K562 (cell line): ENCODE measurements around the gene BLTP2. TPM values are rescaled to one million over a fixed set of nuclear protein-coding genes. Genes with fewer than 3 reads are reported as not detected.

ENCODE experiments used
- ATAC-seq: fragments of 200-7000 bp; cut with Tn5 transposase; 3 replicates; pipeline ENCODE4 v1.9.1; 2020; ENCODE audit warnings: moderate library complexity
- BruUV-seq: library from RNA; stranded (reverse); fragments of 400-500 nt; replicated peaks from 2 replicates; lab custom pipeline; 2021; lab: Mats Ljungman, UMichigan
- CTCF ChIA-PET: fragments of 300-600 bp; formaldehyde crosslinking; extraction: SDS; loops from one replicate; lab custom pipeline; 2021; ENCODE audit warnings: low intra/inter-chr PET ratio; lab: Yijun Ruan, JAX
- POLR2A ChIA-PET: fragments of 300-600, 350-650 bp; sonication (Branson Sonifier 250); formaldehyde crosslinking; extraction: SDS; loops from one replicate; lab custom pipeline; 2021; ENCODE audit warnings: antibody characterized with exemption, inconsistent platforms; lab: Yijun Ruan, JAX
- DNase-seq, 4 experiments: peaks; one replicate each; pipeline versions ENCODE4 v3.0.0 to v3.0.0-alpha.2; 2011 to 2018; ENCODE audit warnings: low spot score in 3 of 4, mixed read lengths in 3 of 4; ENCODE audit errors: extremely low read depth in 1 of 4
- FAIRE-seq: peaks from 2 replicates; lab custom pipeline; 2011; peaks lifted over from hg19 to GRCh38; lab: Jason Lieb, UNC
- H2AFZ ChIP-seq: 2 replicates; pipeline ENCODE4 v1.6.0; 2011; ENCODE audit warnings: low read depth, low read length, control low read depth, inconsistent platforms
- H3K27ac ChIP-seq: fragments of 200-600 bp; 3 replicates; pipeline ENCODE4 v1.8.0; 2011; ENCODE audit warnings: low read depth, mild to moderate bottlenecking, control low read depth, inconsistent platforms, low read length, moderate library complexity, mixed read lengths; ENCODE audit errors: extremely low read depth
- H3K27me3 ChIP-seq, 2 experiments: fragments of 300-600 bp in 1 of 2; 2 replicates in 1 of 2; 3 replicates in 1 of 2; pipeline versions ENCODE4 v1.6.0 to v1.8.0; 2011; ENCODE audit warnings: inconsistent platforms in 2 of 2, low read length in 2 of 2, mild to moderate bottlenecking in 1 of 2, mixed read lengths in 1 of 2, moderate library complexity in 1 of 2; ENCODE audit not compliant: control insufficient read depth in 2 of 2, insufficient read depth in 2 of 2
- H3K36me3 ChIP-seq: fragments of 300-600 bp; 3 replicates; pipeline ENCODE4 v1.8.0; 2011; ENCODE audit warnings: mild to moderate bottlenecking, low read length, inconsistent platforms; ENCODE audit not compliant: control insufficient read depth, insufficient read depth
- H3K4me1 ChIP-seq, 2 experiments: fragments of 200-600 bp in 1 of 2; replicated peaks in 1 of 2; 2 replicates in 1 of 2; 3 replicates in 1 of 2; pipeline versions ENCODE4 v1.5.1 to v1.8.0; 2011; ENCODE audit warnings: inconsistent platforms in 2 of 2, low read length in 2 of 2, mild to moderate bottlenecking in 1 of 2, mixed read lengths in 1 of 2, moderate library complexity in 1 of 2; ENCODE audit not compliant: control insufficient read depth in 2 of 2, insufficient read depth in 2 of 2
- H3K4me2 ChIP-seq: 2 replicates; pipeline ENCODE4 v1.6.1; 2011; ENCODE audit warnings: low read length, control low read depth, inconsistent platforms, mixed read lengths; ENCODE audit not compliant: insufficient read depth
- H3K4me3 ChIP-seq: fragments of 200-600 bp; sonication (generic), shearing (Covaris generic); 2 replicates; pipeline ENCODE4 v1.5.1; 2016; ENCODE audit warnings: control low read depth, inconsistent platforms
- H3K79me2 ChIP-seq: fragments of 200-600 bp; 3 replicates; pipeline ENCODE4 v1.8.0; 2011; ENCODE audit warnings: low read length, inconsistent platforms; ENCODE audit not compliant: control insufficient read depth, insufficient read depth
- H3K9ac ChIP-seq, 2 experiments: 2 replicates each; pipeline versions ENCODE4 v1.6.0 to v1.6.1; 2011; ENCODE audit warnings: low read depth in 2 of 2, low read length in 2 of 2, control low read depth in 1 of 2, inconsistent platforms in 1 of 2, mild to moderate bottlenecking in 1 of 2, mixed read lengths in 1 of 2; ENCODE audit not compliant: insufficient read depth in 1 of 2
- H3K9me1 ChIP-seq: one replicate; pipeline ENCODE4 v1.6.0; 2011; ENCODE audit warnings: inconsistent platforms, mild to moderate bottlenecking, low read length, moderate library complexity; ENCODE audit not compliant: control insufficient read depth, insufficient read depth
- H3K9me3 ChIP-seq: replicated peaks from 2 replicates; pipeline ENCODE4 v1.5.1; 2011; ENCODE audit warnings: low read depth, low read length, inconsistent platforms; ENCODE audit not compliant: control insufficient read depth, insufficient read depth
- H4K20me1 ChIP-seq: replicated peaks from 2 replicates; pipeline ENCODE4 v1.6.1; 2011; ENCODE audit warnings: low read length, inconsistent platforms, mixed read lengths; ENCODE audit not compliant: control insufficient read depth, insufficient read depth
- CHD4 ChIP-seq: fragments of 200-600 bp; sonication (generic); IDR thresholded peaks from 3 replicates; pipeline ENCODE4 v1.6.1; 2012; ENCODE audit warnings: low read depth, mild to moderate bottlenecking, mixed read lengths, low read length, inconsistent platforms; ENCODE audit not compliant: insufficient read depth, insufficient replicate concordance, poor library complexity, severe bottlenecking
- GABPB2 ChIP-seq: fragments of 250-450 bp; sonication (Bioruptor Pico); conservative IDR thresholded peaks from 2 replicates; pipeline ENCODE4 v1.5.1; 2021; ENCODE audit warnings: mild to moderate bottlenecking
- HDAC6 ChIP-seq: IDR thresholded peaks from 2 replicates; pipeline ENCODE4 v1.6.1; 2012; ENCODE audit warnings: low read depth, mild to moderate bottlenecking, control low read depth, inconsistent platforms, low read length, moderate library complexity
- HDGF ChIP-seq: fragments of 450-650 bp; IDR thresholded peaks from 2 replicates; pipeline ENCODE4 v1.6.1; 2016
- HEY1 ChIP-seq: fragments of 250-450 bp; sonication (Bioruptor Pico); IDR thresholded peaks from 2 replicates; pipeline ENCODE4 v1.5.0; 2020; ENCODE audit warnings: mild to moderate bottlenecking, moderate library complexity, borderline replicate concordance
- MYBL2 ChIP-seq, 2 experiments: fragments of 450-650 bp in 1 of 2; sonication (generic) in 1 of 2; formaldehyde crosslinking in 1 of 2; IDR thresholded peaks; 2 replicates each; pipeline versions ENCODE4 v1.6.1 to v1.8.1; 2017 to 2022; ENCODE audit warnings: borderline replicate concordance in 1 of 2, inconsistent platforms in 1 of 2, low read depth in 1 of 2, mild to moderate bottlenecking in 1 of 2, missing genetic modification reagents in 1 of 2, moderate library complexity in 1 of 2
- PHTF2 ChIP-seq: fragments of 250-450 bp; sonication (Bioruptor Pico); IDR thresholded peaks from 2 replicates; pipeline ENCODE4 v1.5.0; 2021; ENCODE audit warnings: mild to moderate bottlenecking
- PML ChIP-seq: IDR thresholded peaks from 2 replicates; pipeline ENCODE4 v1.6.1; 2012; ENCODE audit warnings: low read length, inconsistent platforms
- TAF9B ChIP-seq: fragments of 450-650 bp; IDR thresholded peaks from 2 replicates; pipeline ENCODE4 v1.6.1; 2018; ENCODE audit warnings: mild to moderate bottlenecking; ENCODE audit not compliant: partially characterized antibody
- TGIF2 ChIP-seq: sonication (generic); formaldehyde crosslinking; IDR thresholded peaks from 2 replicates; pipeline ENCODE4 v1.8.1; 2022; ENCODE audit warnings: mild to moderate bottlenecking, missing genetic modification reagents, moderate library complexity
- U2AF1 ChIP-seq: fragments of 200-400 bp; formaldehyde crosslinking; optimal IDR thresholded peaks from 2 replicates; pipeline ENCODE3; 2017; ENCODE audit warnings: mild to moderate bottlenecking, low read depth, low read length, moderate library complexity
- ZNF124 ChIP-seq: sonication (generic); formaldehyde crosslinking; IDR thresholded peaks from 2 replicates; pipeline ENCODE4 v1.8.1; 2022; ENCODE audit warnings: missing genetic modification reagents
- ZNF175 ChIP-seq: fragments of 200-800 bp; sonication (Bioruptor generic); IDR thresholded peaks from 2 replicates; pipeline ENCODE4 v1.6.1; 2016; ENCODE audit warnings: low read depth, mild to moderate bottlenecking, missing genetic modification characterization, missing compliant biosample characterization
- WGBS: fragments of 100-300 bp; shearing (Covaris generic); methylation state at CpG from one replicate; pipeline ENCODE4 v1.1.6; 2016; ENCODE audit warnings: low coverage, mixed read lengths; ENCODE audit not compliant: insufficient coverage; ENCODE audit errors: missing lambda C conversion rate; 5-methylcytosine and 5-hydroxymethylcytosine counted together
- in situ Hi-C: fragments of 300-500 bp; cut with MboI; formaldehyde crosslinking; loops from 4 replicates; pipeline ENCODE4 v1.15.0; 2018; ENCODE audit warnings: inconsistent platforms, mixed read lengths
- intact Hi-C: fragments of 100-400 bp; cut with micrococcal nuclease; formaldehyde crosslinking; loops from 2 replicates; pipeline ENCODE4 v1.14.2; 2022
- polyA plus RNA-seq, 8 experiments: library from polyadenylated mRNA; depleted of rRNA in 4 of 8; stranded (reverse) in 5 of 8; unstranded in 3 of 8; fragments of >200 nt; fragmentation: Nextera tagmentation in 2 of 8; fragmentation: Illumina TruSeq in 1 of 8; extraction: Ambion mirVana in 2 of 8; extraction: Trizol in 1 of 8; gene quantifications; 2 replicates each; pipeline versions ENCODE4 v1.2.1 to v1.2.3, GENCODE V29; 2011 to 2014; ENCODE audit warnings: inconsistent platforms in 1 of 8, missing spikeins in 1 of 8
- total RNA-seq, 7 experiments: library from RNA; depleted of rRNA in 6 of 7; stranded (reverse); fragments of >200 nt in 6 of 7; fragmentation: Illumina TruSeq in 2 of 7; extraction: Trizol in 2 of 7; gene quantifications; 2 replicates each; pipeline versions ENCODE4 v1.2.1 to v1.2.3, GENCODE V29; 2011 to 2021; ENCODE audit warnings: low replicate concordance in 1 of 7
- TF ChIP-seq, protein P1 (sequence below): fragments of 250-450 bp; sonication (Bioruptor Pico); IDR thresholded peaks from 2 replicates; pipeline ENCODE4 v1.8.0; 2021; ENCODE audit warnings: moderate library complexity, mild to moderate bottlenecking, inconsistent platforms

Gene BLTP2
- total and polyA plus RNA-seq, 9 of the 15 experiments (the other 6 are each of a cell fraction or from before 2014, with no cell fraction given) = 14.7 to 174 (median 103) TPM

DNA sequence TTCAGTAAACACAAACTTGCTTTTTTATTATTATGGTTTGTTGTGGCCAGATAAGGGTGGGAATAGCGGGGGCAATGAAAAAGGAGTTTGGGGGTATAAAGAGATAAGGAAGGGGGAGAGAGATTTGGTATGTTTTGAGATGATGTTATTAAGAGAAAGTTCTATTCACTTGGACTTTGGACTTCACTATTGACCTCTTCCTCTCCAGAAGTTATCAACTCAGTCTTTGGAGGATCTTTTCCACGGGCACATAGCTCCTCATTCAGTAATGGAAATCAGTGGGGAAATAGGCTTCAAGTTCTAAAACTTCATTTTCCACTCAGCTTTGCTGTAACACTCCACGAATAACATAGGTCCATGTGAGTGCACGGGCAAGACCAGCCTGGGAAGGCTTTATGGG lies 43.5 kb upstream of the BLTP2 start:
- POLR2A ChIA-PET = interaction anchor here (0.5 to 2.8 kb wide), 9 partner anchors 10 to 759 kb away, joined by 3 to 14 read pairs (median 4); partner anchors contain the start of gene PROCA1

More for the DNA sequence above, 43.5 kb upstream of the BLTP2 start:
- Histone ChIP-seq H3K36me3 (peaks cover 91% of the 10 kb centered on the region), H3K27me3 (no peaks in the 10 kb centered on the region), H3K79me2 (no peaks in the 10 kb centered on the region), H2AFZ (no peak overlapping the region), H3K27ac (no peak overlapping the region), H3K4me1 (no peaks in the 10 kb centered on the region), H3K9me1 (no peaks in the 10 kb centered on the region), H3K9ac (no peak overlapping the region), H3K4me3 (no peak overlapping the region), H4K20me1 (no peaks in the 10 kb centered on the region), H3K9me3 (no peaks in the 10 kb centered on the region), H3K4me2 (no peak overlapping the region)
- WGBS = 95% methylated on average over 4 of the region's 4 CpGs
- no peak for DNase-seq
- TF ChIP-seq U2AF1 (no peak), PML (no peak), MYBL2 (IDR thresholded peaks at IDR 0.05; ENCODE audit: low read depth) (no peak), MYBL2 (CRISPR knock-in tag; IDR thresholded peaks at IDR 0.05; ENCODE audit: borderline replicate concordance) (no peak), GABPB2 (CRISPR knock-in tag) (no peak), TGIF2 (CRISPR knock-in tag) (no peak), PHTF2 (CRISPR knock-in tag) (no peak), HEY1 (CRISPR knock-in tag) (no peak), HDGF (no peak), HDAC6 (no peak), CHD4 (no peak), TAF9B (no peak), ZNF175 (CRISPR knock-in tag) (no peak), ZNF124 (CRISPR knock-in tag) (no peak)
- TF ChIP-seq, protein P1, sequence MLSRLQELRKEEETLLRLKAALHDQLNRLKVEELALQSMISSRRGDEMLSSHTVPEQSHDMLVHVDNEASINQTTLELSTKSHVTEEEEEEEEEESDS (CRISPR knock-in tag) = no peak
- BruUV-seq = no TSS peak
- no peak for FAIRE-seq
- no peak for ATAC-seq
- in situ Hi-C loops (no loop called here), intact Hi-C loops (no loop called here)
- CTCF ChIA-PET = interaction anchor here (0.5 kb wide), 1 partner anchor 35 kb away, joined by 3 read pairs; no protein-coding TSS in a partner anchor
